Measurements from ENCODE around the gene SELENOO. TPM values are rescaled to one million over a fixed set of nuclear protein-coding genes. Genes with fewer than 3 reads are reported as not detected.
A peak's percentile ranks its signal among the peaks of the same experiment; 100 is the strongest.

SELENOO gene
- total RNA-seq, 1 experiment from 2014 or later = 27.0 TPM

DNA sequence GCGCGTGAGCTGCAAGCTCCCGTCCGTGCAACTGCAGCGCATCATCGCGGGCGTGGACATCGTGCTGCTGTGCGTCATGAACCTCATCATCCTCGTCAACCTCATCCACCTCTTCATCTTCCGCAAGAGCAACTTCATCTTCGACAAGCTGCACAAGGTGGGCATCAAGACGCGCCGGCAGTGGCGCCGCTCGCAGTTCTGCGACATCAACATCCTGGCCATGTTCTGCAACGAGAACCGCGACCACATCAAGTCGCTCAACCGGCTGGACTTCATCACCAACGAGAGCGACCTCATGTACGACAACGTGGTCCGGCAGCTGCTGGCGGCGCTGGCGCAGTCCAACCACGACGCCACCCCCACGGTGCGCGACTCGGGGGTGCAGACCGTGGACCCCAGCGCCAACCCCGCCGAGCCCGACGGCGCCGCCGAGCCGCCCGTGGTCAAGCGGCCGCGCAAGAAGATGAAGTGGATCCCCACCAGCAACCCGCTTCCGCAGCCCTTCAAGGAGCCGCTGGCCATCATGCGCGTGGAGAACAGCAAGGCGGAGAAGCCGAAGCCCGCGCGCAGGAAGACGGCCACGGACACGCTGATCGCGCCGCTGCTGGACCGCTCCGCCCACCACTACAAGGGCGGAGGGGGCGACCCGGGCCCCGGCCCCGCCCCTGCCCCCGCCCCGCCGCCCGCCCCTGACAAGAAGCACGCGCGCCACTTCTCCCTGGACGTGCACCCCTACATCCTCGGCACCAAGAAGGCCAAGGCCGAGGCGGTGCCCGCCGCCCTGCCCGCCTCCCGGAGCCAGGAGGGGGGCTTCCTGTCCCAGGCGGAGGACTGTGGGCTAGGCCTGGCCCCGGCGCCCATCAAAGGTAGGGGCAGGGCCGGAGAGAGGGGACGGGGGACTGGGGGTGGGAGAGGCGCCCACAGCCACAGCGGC, 23.0 kb upstream of the SELENOO start:
- ATAC-seq (no peak; the same call in 1 of the 2 replicates), DNase-seq (ENCODE audit: low spot score) (no peak)
- H3K4me3 Mint-ChIP-seq = no peak overlapping the region
- H3K27ac Mint-ChIP-seq = no peak overlapping the region
- H3K9me3 Mint-ChIP-seq = no peaks in the 10 kb centered on the region
- POLR2A ChIA-PET = no interaction called here
- no peaks in the 10 kb centered on the region for H3K27me3 Mint-ChIP-seq (ENCODE audit: low read depth)
- TF ChIP-seq OVOL2 (CRISPR knock-in tag; IDR thresholded peaks at IDR 0.05; ENCODE audit: borderline replicate concordance) (no peak), ELF4 (CRISPR knock-in tag; IDR thresholded peaks at IDR 0.05; ENCODE audit: low read depth) (no peak)
- TF ChIP-seq, protein P1, sequence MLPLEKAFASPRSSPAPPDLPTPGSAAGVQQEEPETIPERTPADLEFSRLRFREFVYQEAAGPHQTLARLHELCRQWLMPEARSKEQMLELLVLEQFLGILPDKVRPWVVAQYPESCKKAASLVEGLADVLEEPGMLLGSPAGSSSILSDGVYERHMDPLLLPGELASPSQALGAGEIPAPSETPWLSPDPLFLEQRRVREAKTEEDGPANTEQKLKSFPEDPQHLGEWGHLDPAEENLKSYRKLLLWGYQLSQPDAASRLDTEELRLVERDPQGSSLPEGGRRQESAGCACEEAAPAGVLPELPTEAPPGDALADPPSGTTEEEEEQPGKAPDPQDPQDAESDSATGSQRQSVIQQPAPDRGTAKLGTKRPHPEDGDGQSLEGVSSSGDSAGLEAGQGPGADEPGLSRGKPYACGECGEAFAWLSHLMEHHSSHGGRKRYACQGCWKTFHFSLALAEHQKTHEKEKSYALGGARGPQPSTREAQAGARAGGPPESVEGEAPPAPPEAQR (CRISPR knock-in tag; IDR thresholded peaks at IDR 0.05) = no peak
- no peaks in the 10 kb centered on the region for H3K4me1 Mint-ChIP-seq
- no peaks in the 10 kb centered on the region for H3K36me3 Mint-ChIP-seq
- CTCF ChIA-PET = no interaction called here

GRCh38 chr22:50178471-50178864, 22.3 kb upstream of the SELENOO start:
- DNase-seq (ENCODE audit: low spot score) (no peak), ATAC-seq (no peak)
- Mint-ChIP-seq H3K27me3 (ENCODE audit: low read depth) (no peaks in the 10 kb centered on the region), H3K9me3 (no peaks in the 10 kb centered on the region), H3K27ac (no peak overlapping the region), H3K4me1 (no peaks in the 10 kb centered on the region), H3K36me3 (no peaks in the 10 kb centered on the region), H3K4me3 (no peak overlapping the region)
- POLR2A ChIA-PET = no interaction called here
- TF ChIP-seq CDX4 (CRISPR knock-in tag; IDR thresholded peaks at IDR 0.05; ENCODE audit: borderline replicate concordance) (no peak), NFYB (CRISPR knock-in tag; conservative IDR thresholded peaks at IDR 0.05; ENCODE audit: low read depth) (no peak), GRHL2 (CRISPR knock-in tag; IDR thresholded peaks at IDR 0.05; ENCODE audit: insufficient replicate concordance, severe bottlenecking) (no peak), FOXJ3 (CRISPR knock-in tag; IDR thresholded peaks at IDR 0.05; ENCODE audit: borderline replicate concordance) (no peak), ARID4B (CRISPR knock-in tag; IDR thresholded peaks at IDR 0.05; ENCODE audit: borderline replicate concordance) (no peak), RORB (CRISPR knock-in tag; IDR thresholded peaks at IDR 0.05) (no peak)
- CTCF ChIA-PET = no interaction called here

DNA sequence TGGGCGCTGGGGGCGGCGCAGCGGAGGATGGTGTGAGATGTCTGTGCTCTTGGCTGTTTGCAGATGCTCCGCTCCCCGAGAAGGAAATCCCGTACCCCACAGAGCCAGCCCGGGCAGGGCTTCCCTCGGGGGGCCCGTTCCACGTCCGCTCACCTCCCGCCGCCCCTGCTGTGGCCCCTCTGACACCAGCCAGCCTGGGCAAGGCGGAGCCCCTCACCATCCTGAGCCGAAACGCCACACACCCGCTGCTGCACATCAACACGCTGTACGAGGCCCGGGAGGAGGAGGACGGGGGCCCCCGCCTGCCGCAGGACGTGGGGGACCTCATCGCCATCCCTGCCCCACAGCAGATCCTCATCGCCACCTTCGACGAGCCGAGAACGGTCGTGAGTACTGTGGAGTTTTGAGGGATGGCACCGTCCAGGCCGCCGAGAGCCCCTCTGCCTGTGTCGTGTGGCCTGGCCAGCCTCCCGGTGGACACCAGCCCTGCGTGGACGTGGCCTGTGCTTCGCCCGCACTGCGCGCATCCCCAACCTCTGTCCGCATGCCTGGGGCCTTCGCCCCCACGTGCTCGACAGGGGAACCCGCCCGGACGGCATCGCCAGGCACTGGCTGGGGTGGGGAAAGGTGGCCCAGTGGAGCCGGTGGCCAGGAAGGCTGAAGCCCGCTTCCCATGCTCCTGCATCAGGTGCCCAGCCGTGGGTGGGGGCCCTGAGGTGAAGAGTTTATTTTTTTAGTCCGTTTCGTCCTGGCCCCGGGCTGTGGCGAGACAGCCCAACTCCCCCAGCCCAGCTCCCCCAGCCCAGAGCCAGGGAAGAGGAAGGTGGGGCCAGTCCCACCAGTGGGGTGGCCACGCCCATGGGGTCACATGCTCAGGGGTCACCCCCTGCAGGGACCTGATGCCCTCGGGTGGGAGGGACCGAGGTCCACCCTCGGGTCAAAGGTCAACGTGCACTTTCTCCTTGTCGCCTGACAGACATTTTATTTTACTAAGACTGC, 21.6 kb upstream of the SELENOO start:
- POLR2A ChIA-PET = no interaction called here

More for the DNA sequence above, 21.6 kb upstream of the SELENOO start:
- Mint-ChIP-seq H3K36me3 (no peaks in the 10 kb centered on the region), H3K4me1 (peaks cover 3% of the 10 kb centered on the region), H3K4me3 (no peak overlapping the region), H3K27ac (peak overlapping the region; percentile 34), H3K27me3 (ENCODE audit: low read depth) (no peaks in the 10 kb centered on the region; the same call in 1 of the 2 replicates), H3K9me3 (no peaks in the 10 kb centered on the region)
- no peak for TF ChIP-seq ZNF138 (CRISPR knock-in tag; conservative IDR thresholded peaks at IDR 0.05)
- TF ChIP-seq, protein P2, sequence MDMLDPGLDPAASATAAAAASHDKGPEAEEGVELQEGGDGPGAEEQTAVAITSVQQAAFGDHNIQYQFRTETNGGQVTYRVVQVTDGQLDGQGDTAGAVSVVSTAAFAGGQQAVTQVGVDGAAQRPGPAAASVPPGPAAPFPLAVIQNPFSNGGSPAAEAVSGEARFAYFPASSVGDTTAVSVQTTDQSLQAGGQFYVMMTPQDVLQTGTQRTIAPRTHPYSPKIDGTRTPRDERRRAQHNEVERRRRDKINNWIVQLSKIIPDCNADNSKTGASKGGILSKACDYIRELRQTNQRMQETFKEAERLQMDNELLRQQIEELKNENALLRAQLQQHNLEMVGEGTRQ (CRISPR knock-in tag; IDR thresholded peaks at IDR 0.05) = 0 out of 2 replicates have a peak, but pooled peaks have one; percentile 22
- no peak for DNase-seq (ENCODE audit: low spot score)
- CTCF ChIA-PET = no interaction called here
- no peak for ATAC-seq

All from WTC11 (cell line).